ENCODE results near the gene APP. TPM values are rescaled to one million over a fixed set of nuclear protein-coding genes. Genes with fewer than 3 reads are reported as not detected.

Gene APP
- total RNA-seq, 1 experiment from 2014 or later: 531 TPM

DNA sequence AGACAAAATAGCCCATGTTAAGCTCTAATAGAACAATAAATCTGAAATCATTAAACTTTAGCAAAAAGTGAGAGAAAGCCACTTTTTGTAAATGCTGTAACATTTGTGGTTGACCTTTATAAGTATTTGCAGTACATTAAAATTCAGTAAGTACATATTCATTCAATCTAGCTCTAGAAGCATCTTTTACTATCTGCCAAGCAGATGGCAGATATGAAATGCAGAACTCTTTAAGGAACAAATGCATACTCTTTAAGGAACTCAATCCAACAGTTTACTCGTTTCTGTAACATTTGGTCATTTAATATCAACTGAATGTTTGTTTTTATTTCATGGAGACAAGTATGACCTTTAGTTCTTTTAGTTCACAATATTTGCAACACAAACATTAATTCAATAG, 150.1 kb downstream of the APP start:
- no peak for DNase-seq (ENCODE audit: low spot score)
- ChIA-PET POLR2A (ENCODE audit: low non-redundant PET) (no interaction called here), CTCF (no interaction called here)
- intact Hi-C loops (cut with micrococcal nuclease; ENCODE audit: unreplicated experiment): no loop called here
- Histone ChIP-seq H3K9me3 (ENCODE audit: low read depth, low read length, poor library complexity, severe bottlenecking) (no peaks in the 10 kb centered on the region), H3K36me3 (ENCODE audit: insufficient read depth, low read length, poor library complexity, severe bottlenecking) (peaks cover 21% of the 10 kb centered on the region), H3K27me3 (replicated peaks; ENCODE audit: insufficient read depth, low read depth, low read length, poor library complexity) (no peaks in the 10 kb centered on the region), H3K27ac (ENCODE audit: low read depth, low read length, poor library complexity, severe bottlenecking) (no peak overlapping the region), H3K4me3 (ENCODE audit: low read depth, low read length, poor library complexity, severe bottlenecking) (no peak overlapping the region), H3K4me1 (ENCODE audit: insufficient read depth, low read length, poor library complexity, severe bottlenecking) (no peaks in the 10 kb centered on the region)
- BruUV-seq (replicated peaks): TSS peak; percentile 6
- TF ChIP-seq, protein P1, sequence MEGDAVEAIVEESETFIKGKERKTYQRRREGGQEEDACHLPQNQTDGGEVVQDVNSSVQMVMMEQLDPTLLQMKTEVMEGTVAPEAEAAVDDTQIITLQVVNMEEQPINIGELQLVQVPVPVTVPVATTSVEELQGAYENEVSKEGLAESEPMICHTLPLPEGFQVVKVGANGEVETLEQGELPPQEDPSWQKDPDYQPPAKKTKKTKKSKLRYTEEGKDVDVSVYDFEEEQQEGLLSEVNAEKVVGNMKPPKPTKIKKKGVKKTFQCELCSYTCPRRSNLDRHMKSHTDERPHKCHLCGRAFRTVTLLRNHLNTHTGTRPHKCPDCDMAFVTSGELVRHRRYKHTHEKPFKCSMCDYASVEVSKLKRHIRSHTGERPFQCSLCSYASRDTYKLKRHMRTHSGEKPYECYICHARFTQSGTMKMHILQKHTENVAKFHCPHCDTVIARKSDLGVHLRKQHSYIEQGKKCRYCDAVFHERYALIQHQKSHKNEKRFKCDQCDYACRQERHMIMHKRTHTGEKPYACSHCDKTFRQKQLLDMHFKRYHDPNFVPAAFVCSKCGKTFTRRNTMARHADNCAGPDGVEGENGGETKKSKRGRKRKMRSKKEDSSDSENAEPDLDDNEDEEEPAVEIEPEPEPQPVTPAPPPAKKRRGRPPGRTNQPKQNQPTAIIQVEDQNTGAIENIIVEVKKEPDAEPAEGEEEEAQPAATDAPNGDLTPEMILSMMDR (conservative IDR thresholded peaks at IDR 0.05; ENCODE audit: low read depth, low read length): no peak
- no peak for TF ChIP-seq EZH2 (IDR thresholded peaks at IDR 0.05; ENCODE audit: borderline replicate concordance, low read depth, low read length, poor library complexity, severe bottlenecking)

DNA sequence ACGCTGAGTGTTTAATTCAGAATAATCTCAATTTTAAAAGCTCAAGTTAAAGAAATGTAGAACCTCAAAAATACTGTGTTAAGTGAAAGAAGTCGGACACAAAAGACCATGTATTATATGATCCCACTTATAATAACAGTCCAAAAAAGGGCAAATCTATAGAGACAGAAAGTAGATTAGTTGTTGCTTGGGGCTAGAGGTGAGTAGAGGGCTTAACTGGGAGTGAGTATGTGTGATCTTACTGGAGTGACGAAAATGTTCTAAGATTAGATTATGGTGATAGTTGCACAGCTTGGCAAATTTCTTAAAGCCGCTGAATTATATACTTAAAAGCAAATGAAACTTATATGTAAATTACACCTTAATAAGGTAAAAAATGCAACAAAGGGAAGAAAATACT, 150.5 kb downstream of the APP start:
- TF ChIP-seq EZH2 (IDR thresholded peaks at IDR 0.05; ENCODE audit: borderline replicate concordance, low read depth, low read length, poor library complexity, severe bottlenecking): no peak
- TF ChIP-seq, protein P1 (conservative IDR thresholded peaks at IDR 0.05; ENCODE audit: low read depth, low read length): no peak
- intact Hi-C loops (cut with micrococcal nuclease; ENCODE audit: unreplicated experiment): no loop called here
- H3K27ac ChIP-seq (ENCODE audit: low read depth, low read length, poor library complexity, severe bottlenecking): no peak overlapping the region
- H3K4me1 ChIP-seq (ENCODE audit: insufficient read depth, low read length, poor library complexity, severe bottlenecking): no peaks in the 10 kb centered on the region
- ChIA-PET CTCF (no interaction called here), POLR2A (ENCODE audit: low non-redundant PET) (no interaction called here)
- BruUV-seq (replicated peaks): no TSS peak
- H3K27me3 ChIP-seq (replicated peaks; ENCODE audit: insufficient read depth, low read depth, low read length, poor library complexity): no peaks in the 10 kb centered on the region
- no peaks in the 10 kb centered on the region for H3K9me3 ChIP-seq (ENCODE audit: low read depth, low read length, poor library complexity, severe bottlenecking)
- peaks cover 21% of the 10 kb centered on the region for H3K36me3 ChIP-seq (ENCODE audit: insufficient read depth, low read length, poor library complexity, severe bottlenecking)
- no peak overlapping the region for H3K4me3 ChIP-seq (ENCODE audit: low read depth, low read length, poor library complexity, severe bottlenecking)
- DNase-seq (ENCODE audit: low spot score): no peak

DNA sequence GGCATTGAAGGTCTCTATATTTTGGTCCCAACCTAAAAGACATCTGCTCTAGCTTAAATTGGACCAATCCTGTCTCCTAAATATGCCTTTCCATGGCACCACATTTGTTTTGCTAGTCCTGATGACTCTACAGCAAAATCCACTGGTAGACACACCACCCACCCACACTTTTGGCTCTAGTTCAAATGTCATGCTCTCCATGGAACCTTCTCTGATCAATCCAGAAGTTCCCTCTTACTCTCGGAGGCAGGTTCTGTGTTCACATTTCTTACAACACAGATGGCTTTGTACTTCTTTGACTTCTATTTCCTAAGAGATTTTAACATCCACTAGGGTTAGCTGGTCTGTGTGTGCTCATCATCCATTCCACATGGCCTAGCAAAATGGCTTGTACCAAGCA, 151.3 kb downstream of the APP start:
- H3K27ac ChIP-seq (ENCODE audit: low read depth, low read length, poor library complexity, severe bottlenecking): no peak overlapping the region
- TF ChIP-seq, protein P1 (conservative IDR thresholded peaks at IDR 0.05; ENCODE audit: low read depth, low read length): no peak
- TF ChIP-seq EZH2 (IDR thresholded peaks at IDR 0.05; ENCODE audit: borderline replicate concordance, low read depth, low read length, poor library complexity, severe bottlenecking): no peak

More for the DNA sequence above, 151.3 kb downstream of the APP start:
- CTCF ChIA-PET: no interaction called here
- H3K36me3 ChIP-seq (ENCODE audit: insufficient read depth, low read length, poor library complexity, severe bottlenecking): peaks cover 21% of the 10 kb centered on the region
- no peaks in the 10 kb centered on the region for H3K9me3 ChIP-seq (ENCODE audit: low read depth, low read length, poor library complexity, severe bottlenecking)
- no peaks in the 10 kb centered on the region for H3K27me3 ChIP-seq (replicated peaks; ENCODE audit: insufficient read depth, low read depth, low read length, poor library complexity)
- H3K4me1 ChIP-seq (ENCODE audit: insufficient read depth, low read length, poor library complexity, severe bottlenecking): no peaks in the 10 kb centered on the region
- H3K4me3 ChIP-seq (ENCODE audit: low read depth, low read length, poor library complexity, severe bottlenecking): no peak overlapping the region
- POLR2A ChIA-PET (ENCODE audit: low non-redundant PET): interaction anchor here (0.6 kb wide), 1 partner anchor 692 kb away, joined by 7 read pairs; no protein-coding TSS in a partner anchor
- DNase-seq (ENCODE audit: low spot score): no peak
- intact Hi-C loops (cut with micrococcal nuclease; ENCODE audit: unreplicated experiment): loop anchor here (10.0 kb wide), 1 partner anchor 114 kb away; no protein-coding TSS in a partner anchor
- no TSS peak for BruUV-seq (replicated peaks)

Data from A673 (cell line).